K562 (cell line): ENCODE results near the gene CCDC136. TPM values are rescaled to one million over a fixed set of nuclear protein-coding genes. Genes with fewer than 3 reads are reported as not detected.

ENCODE experiments used
- BHLHE40 ChIP-seq: IDR thresholded peaks from 2 replicates; pipeline ENCODE4 v1.6.1; 2011; ENCODE audit warnings: low read length, improper control_type of control experiment
- CC2D1A ChIP-seq: fragments of 450-650 bp; IDR thresholded peaks from 2 replicates; pipeline ENCODE4 v1.6.1; 2017; ENCODE audit warnings: mild to moderate bottlenecking
- COPS2 ChIP-seq: fragments of 450-650 bp; conservative IDR thresholded peaks from 2 replicates; pipeline ENCODE4 v1.6.1; 2016; ENCODE audit warnings: mild to moderate bottlenecking, moderate library complexity
- KLF6 ChIP-seq: fragments of 250-450 bp; sonication (Bioruptor Pico); IDR thresholded peaks from 2 replicates; pipeline ENCODE4 v1.4.0; 2020; ENCODE audit warnings: mild to moderate bottlenecking, moderate library complexity, borderline replicate concordance
- MAFG ChIP-seq: fragments of 450-650 bp; conservative IDR thresholded peaks from 2 replicates; pipeline ENCODE4 v1.6.1; 2016; ENCODE audit warnings: missing genetic modification characterization, missing compliant biosample characterization
- MAFK ChIP-seq: IDR thresholded peaks from 2 replicates; pipeline ENCODE4 v1.6.1; 2011; ENCODE audit warnings: low read length, improper control_type of control experiment
- NFE2 ChIP-seq: IDR thresholded peaks from 2 replicates; pipeline ENCODE4 v1.6.1; 2014; ENCODE audit warnings: antibody characterized with exemption, low read depth
- NFIC ChIP-seq: fragments of 450-650 bp; IDR thresholded peaks from 2 replicates; pipeline ENCODE4 v1.6.1; 2017; ENCODE audit warnings: mild to moderate bottlenecking, inconsistent platforms
- NFYB ChIP-seq: IDR thresholded peaks from 2 replicates; pipeline ENCODE4 v1.6.1; 2011; ENCODE audit warnings: mild to moderate bottlenecking, moderate library complexity; ENCODE audit not compliant: insufficient read length; ENCODE audit errors: extremely low read depth
- PHTF2 ChIP-seq: fragments of 250-450 bp; sonication (Bioruptor Pico); IDR thresholded peaks from 2 replicates; pipeline ENCODE4 v1.5.0; 2021; ENCODE audit warnings: mild to moderate bottlenecking
- RBBP5 ChIP-seq: fragments of 200-600 bp; sonication (generic); IDR thresholded peaks from 2 replicates; pipeline ENCODE4 v1.6.1; 2012; ENCODE audit warnings: borderline replicate concordance, mild to moderate bottlenecking, low read length, control low read depth, inconsistent platforms; ENCODE audit not compliant: insufficient read depth, poor library complexity, severe bottlenecking
- STAT5A ChIP-seq: IDR thresholded peaks from 2 replicates; pipeline ENCODE4 v1.6.1; 2012; ENCODE audit warnings: low read length, inconsistent platforms, borderline replicate concordance
- STAT5B ChIP-seq: fragments of 250-450 bp; sonication (Bioruptor Pico); IDR thresholded peaks from 2 replicates; pipeline ENCODE4 v1.8.0; 2021; ENCODE audit warnings: mild to moderate bottlenecking, inconsistent platforms
- TRIM24 ChIP-seq, 2 experiments: fragments of 450-650 bp; IDR thresholded peaks; 2 replicates each; pipeline ENCODE4 v1.6.1; 2016
- ZNF282 ChIP-seq: sonication (generic); formaldehyde crosslinking; IDR thresholded peaks from 2 replicates; pipeline ENCODE4 v1.8.1; 2023; ENCODE audit warnings: missing genetic modification reagents
- ZNF316 ChIP-seq: fragments of 450-650 bp; IDR thresholded peaks from 2 replicates; pipeline ENCODE4 v1.6.1; 2016
- polyA plus RNA-seq, 8 experiments: library from polyadenylated mRNA; depleted of rRNA in 4 of 8; stranded (reverse) in 5 of 8; unstranded in 3 of 8; fragments of >200 nt; fragmentation: Nextera tagmentation in 2 of 8; fragmentation: Illumina TruSeq in 1 of 8; extraction: Ambion mirVana in 2 of 8; extraction: Trizol in 1 of 8; gene quantifications; 2 replicates each; pipeline versions ENCODE4 v1.2.1 to v1.2.3, GENCODE V29; 2011 to 2014; ENCODE audit warnings: inconsistent platforms in 1 of 8, missing spikeins in 1 of 8
- total RNA-seq, 7 experiments: library from RNA; depleted of rRNA in 6 of 7; stranded (reverse); fragments of >200 nt in 6 of 7; fragmentation: Illumina TruSeq in 2 of 7; extraction: Trizol in 2 of 7; gene quantifications; 2 replicates each; pipeline versions ENCODE4 v1.2.1 to v1.2.3, GENCODE V29; 2011 to 2021; ENCODE audit warnings: low replicate concordance in 1 of 7
- TF ChIP-seq, protein P1 (sequence below), 2 experiments: fragments of 250-450 bp in 1 of 2; fragments of 450-650 bp in 1 of 2; sonication (Bioruptor Pico) in 1 of 2; IDR thresholded peaks; 2 replicates each; pipeline versions ENCODE4 v1.6.1 to v1.8.0; 2016 to 2021; ENCODE audit warnings: mild to moderate bottlenecking in 2 of 2, moderate library complexity in 2 of 2, missing compliant biosample characterization in 1 of 2, missing genetic modification characterization in 1 of 2
- TF ChIP-seq, protein P2 (sequence below): fragments of 450-650 bp; IDR thresholded peaks from 2 replicates; pipeline ENCODE4 v1.6.1; 2016; ENCODE audit warnings: borderline replicate concordance
- TF ChIP-seq, protein P3 (sequence below): fragments of 450-650 bp; formaldehyde crosslinking; conservative IDR thresholded peaks from 2 replicates; pipeline ENCODE4 v1.4.0; 2022; ENCODE audit warnings: mild to moderate bottlenecking, missing genetic modification characterization
- TF ChIP-seq, protein P4 (sequence below), 2 experiments: fragments of 450-650 bp; IDR thresholded peaks; 2 replicates each; pipeline ENCODE4 v1.6.1; 2018; ENCODE audit warnings: mild to moderate bottlenecking in 2 of 2, low read depth in 1 of 2; ENCODE audit not compliant: partially characterized antibody in 2 of 2

CCDC136 gene
- total and polyA plus RNA-seq, 9 of the 15 experiments (the other 6 are each of a cell fraction or from before 2014, with no cell fraction given): 2.4 to 40.8 (median 26.5) TPM

DNA sequence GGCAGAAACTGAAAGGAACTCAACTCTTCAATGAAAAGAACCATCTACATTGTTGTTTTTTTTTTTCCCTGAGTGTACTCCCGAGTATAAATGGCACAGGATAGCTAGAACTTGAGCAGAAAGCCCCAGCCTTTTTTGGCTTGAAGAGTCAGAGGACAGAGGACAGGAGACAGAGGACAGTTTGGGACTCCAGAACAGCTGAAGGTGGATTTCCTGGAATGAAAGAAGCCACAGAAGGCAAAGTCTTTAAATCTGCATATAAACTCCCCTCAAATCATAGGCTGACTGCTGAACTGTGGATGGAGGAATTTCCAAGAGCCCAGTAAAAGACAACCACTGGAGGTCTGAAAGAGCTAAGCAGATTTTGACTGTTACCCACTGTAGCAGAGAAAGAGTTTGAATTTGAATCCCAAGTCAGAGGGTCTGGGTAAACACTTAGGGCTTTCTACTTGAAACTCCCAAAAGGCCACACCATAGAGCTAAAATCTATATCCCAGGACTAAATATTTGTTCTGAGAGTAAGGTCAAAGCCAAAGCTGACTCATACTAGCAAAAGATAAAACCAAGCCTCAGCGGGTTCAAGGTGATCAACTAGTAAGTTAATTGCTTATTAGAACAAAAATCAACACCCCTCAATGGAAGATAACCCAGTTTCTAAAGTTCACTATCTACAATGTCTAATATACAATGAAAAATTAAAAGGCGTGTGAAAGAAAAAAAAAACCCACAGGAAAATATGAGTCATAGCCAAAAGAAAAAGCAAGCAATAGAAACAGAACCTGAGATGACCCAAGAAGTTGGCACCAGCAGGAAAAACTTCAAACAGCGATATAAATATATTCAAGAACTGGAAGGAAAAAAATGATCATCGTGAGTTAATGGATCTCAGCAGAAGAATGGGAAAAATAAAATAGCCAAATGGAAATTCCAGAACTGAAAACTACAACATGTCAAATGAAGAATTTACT, 14.3 kb upstream of the CCDC136 start (continued):
- TF ChIP-seq NFE2 (no peak), STAT5A (no peak), TRIM24 (IDR thresholded peaks at IDR 0.05) (peak; percentile 97 to 98), ZNF316 (peak; percentile 1; the same call in 1 of the 2 replicates), BHLHE40 (no peak), PHTF2 (no peak), CC2D1A (0 out of 2 replicates have a peak, but pooled peaks have one; percentile 19), MAFK (no peak), ZNF282 (CRISPR knock-in tag) (no peak), MAFG (0 out of 2 replicates have a peak, but pooled peaks have one; percentile 19), NFYB (no peak), NFIC (peak; percentile 52), COPS2 (no peak), STAT5B (CRISPR knock-in tag) (no peak), KLF6 (CRISPR knock-in tag) (no peak), RBBP5 (no peak)
- TF ChIP-seq, protein P1, sequence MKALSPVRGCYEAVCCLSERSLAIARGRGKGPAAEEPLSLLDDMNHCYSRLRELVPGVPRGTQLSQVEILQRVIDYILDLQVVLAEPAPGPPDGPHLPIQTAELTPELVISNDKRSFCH (CRISPR knock-in tag; IDR thresholded peaks at IDR 0.05): no peak
- TF ChIP-seq, protein P1 (tag; IDR thresholded peaks at IDR 0.05): 0 out of 2 replicates have a peak, but pooled peaks have one; percentile 36
- TF ChIP-seq, protein P2, sequence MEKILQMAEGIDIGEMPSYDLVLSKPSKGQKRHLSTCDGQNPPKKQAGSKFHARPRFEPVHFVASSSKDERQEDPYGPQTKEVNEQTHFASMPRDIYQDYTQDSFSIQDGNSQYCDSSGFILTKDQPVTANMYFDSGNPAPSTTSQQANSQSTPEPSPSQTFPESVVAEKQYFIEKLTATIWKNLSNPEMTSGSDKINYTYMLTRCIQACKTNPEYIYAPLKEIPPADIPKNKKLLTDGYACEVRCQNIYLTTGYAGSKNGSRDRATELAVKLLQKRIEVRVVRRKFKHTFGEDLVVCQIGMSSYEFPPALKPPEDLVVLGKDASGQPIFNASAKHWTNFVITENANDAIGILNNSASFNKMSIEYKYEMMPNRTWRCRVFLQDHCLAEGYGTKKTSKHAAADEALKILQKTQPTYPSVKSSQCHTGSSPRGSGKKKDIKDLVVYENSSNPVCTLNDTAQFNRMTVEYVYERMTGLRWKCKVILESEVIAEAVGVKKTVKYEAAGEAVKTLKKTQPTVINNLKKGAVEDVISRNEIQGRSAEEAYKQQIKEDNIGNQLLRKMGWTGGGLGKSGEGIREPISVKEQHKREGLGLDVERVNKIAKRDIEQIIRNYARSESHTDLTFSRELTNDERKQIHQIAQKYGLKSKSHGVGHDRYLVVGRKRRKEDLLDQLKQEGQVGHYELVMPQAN: 0 out of 2 replicates have a peak, but pooled peaks have one; percentile 30
- TF ChIP-seq, protein P3, sequence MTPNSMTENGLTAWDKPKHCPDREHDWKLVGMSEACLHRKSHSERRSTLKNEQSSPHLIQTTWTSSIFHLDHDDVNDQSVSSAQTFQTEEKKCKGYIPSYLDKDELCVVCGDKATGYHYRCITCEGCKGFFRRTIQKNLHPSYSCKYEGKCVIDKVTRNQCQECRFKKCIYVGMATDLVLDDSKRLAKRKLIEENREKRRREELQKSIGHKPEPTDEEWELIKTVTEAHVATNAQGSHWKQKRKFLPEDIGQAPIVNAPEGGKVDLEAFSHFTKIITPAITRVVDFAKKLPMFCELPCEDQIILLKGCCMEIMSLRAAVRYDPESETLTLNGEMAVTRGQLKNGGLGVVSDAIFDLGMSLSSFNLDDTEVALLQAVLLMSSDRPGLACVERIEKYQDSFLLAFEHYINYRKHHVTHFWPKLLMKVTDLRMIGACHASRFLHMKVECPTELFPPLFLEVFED (CRISPR knock-in tag): no peak
- TF ChIP-seq, protein P4, sequence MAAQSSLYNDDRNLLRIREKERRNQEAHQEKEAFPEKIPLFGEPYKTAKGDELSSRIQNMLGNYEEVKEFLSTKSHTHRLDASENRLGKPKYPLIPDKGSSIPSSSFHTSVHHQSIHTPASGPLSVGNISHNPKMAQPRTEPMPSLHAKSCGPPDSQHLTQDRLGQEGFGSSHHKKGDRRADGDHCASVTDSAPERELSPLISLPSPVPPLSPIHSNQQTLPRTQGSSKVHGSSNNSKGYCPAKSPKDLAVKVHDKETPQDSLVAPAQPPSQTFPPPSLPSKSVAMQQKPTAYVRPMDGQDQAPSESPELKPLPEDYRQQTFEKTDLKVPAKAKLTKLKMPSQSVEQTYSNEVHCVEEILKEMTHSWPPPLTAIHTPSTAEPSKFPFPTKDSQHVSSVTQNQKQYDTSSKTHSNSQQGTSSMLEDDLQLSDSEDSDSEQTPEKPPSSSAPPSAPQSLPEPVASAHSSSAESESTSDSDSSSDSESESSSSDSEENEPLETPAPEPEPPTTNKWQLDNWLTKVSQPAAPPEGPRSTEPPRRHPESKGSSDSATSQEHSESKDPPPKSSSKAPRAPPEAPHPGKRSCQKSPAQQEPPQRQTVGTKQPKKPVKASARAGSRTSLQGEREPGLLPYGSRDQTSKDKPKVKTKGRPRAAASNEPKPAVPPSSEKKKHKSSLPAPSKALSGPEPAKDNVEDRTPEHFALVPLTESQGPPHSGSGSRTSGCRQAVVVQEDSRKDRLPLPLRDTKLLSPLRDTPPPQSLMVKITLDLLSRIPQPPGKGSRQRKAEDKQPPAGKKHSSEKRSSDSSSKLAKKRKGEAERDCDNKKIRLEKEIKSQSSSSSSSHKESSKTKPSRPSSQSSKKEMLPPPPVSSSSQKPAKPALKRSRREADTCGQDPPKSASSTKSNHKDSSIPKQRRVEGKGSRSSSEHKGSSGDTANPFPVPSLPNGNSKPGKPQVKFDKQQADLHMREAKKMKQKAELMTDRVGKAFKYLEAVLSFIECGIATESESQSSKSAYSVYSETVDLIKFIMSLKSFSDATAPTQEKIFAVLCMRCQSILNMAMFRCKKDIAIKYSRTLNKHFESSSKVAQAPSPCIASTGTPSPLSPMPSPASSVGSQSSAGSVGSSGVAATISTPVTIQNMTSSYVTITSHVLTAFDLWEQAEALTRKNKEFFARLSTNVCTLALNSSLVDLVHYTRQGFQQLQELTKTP (IDR thresholded peaks at IDR 0.05; ENCODE audit: low read depth in 1 of 2, partially characterized antibody in 2 of 2): peak in 1 of 2 experiments; percentile 100
